NCI-H510A (cell line): ENCODE measurements around the gene S100A10.

Experiments
- DNase-seq: peaks from one replicate; lab custom pipeline; 2025; lab: John Stamatoyannopoulos, UW

S100A10 gene

DNA sequence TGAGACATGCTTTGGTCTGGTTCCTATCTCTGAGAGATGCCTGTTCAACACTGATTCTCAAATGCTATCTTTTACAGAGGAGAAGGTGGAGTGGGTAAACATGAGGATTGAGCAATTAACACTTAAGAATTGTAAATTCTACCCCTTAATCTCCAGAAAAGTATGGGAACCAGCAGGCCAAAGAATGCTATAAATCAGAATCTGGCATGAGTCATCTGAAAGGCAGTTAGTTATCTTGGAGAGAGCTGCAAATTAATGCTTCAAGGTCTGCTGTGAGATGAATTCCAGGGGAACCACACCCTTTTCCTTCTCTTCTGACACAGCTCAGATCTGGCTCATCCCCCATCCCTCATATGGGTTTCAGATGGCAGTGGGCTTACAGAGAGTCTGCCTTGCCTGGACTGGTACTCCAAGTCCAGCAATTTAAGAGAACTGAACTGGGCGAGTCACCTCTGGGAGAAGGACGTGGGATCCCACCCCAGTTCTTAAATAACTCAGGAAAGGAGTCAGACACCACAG, 5.2 kb downstream of the S100A10 start:
- no peak for DNase-seq

DNA sequence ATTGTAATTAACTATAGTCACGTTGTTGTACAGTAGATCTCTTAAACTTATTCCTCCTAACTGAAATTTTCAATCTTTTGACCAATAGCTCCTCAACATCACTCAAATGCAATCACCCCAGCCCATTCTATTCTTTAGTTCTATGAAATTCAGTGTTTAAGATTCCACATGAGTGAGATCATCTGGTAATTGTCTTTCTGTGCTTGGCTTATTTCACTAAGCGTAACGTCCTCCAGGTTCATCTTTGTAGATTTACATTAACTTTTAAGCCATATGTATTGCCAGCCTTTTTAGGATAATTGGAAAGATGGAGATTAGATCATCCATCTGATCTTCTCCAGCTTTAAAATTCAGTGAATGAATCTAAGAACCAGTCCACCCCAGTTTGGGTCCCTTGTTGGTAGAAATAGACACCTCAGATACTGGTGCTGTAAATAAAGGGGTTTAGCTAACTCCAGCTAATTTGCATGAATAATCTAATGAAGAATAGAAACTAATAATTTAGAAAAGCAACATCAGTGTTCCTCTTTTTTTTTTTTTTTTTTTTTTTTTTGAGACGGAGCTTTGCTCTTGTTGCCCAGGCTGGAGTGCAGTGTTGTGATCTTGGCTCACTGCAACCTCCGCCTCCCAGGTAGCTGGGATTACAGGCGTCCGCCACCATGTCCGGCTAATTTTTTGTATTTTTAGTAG, 7.0 kb downstream of the S100A10 start:
- no peak for DNase-seq

DNA sequence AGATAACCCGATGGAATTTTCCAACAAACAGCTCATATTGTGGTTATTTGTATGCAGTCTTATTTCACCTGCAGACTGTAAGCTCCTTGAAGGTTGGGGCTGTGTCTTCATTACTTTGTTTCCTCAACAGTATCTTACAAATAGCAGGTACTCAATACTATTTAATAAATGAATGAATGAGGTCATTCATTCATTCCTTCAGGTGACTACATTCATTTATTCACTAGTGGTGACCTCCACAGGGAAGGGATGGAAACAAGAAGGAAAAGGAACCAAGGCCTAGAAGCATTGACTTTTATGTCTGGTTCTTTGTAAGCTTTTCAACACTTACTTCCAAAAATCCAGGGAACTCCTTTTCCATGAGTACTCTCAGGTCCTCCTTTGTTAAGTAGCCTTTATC, 7.9 kb downstream of the S100A10 start:
- no peak for DNase-seq

DNA sequence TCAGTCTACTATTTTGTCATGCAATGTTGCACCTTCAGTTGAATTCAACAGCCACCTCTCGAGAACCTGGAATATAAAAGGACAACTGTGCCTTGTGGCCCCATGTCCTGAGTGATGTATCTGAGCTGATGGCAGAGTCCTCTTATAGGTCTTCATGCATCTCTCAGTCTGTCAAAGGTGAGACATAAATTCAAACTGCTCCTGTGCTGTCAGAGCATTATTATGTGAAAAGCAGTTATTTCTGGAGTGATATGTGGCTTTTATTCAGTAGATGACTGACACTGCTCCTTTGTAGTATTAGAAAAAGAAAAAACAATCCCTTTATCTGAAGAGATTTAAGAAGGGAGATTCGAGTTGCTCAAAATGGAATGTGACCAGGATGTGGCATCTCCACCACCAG, 8.4 kb downstream of the S100A10 start:
- DNase-seq: no peak

DNA sequence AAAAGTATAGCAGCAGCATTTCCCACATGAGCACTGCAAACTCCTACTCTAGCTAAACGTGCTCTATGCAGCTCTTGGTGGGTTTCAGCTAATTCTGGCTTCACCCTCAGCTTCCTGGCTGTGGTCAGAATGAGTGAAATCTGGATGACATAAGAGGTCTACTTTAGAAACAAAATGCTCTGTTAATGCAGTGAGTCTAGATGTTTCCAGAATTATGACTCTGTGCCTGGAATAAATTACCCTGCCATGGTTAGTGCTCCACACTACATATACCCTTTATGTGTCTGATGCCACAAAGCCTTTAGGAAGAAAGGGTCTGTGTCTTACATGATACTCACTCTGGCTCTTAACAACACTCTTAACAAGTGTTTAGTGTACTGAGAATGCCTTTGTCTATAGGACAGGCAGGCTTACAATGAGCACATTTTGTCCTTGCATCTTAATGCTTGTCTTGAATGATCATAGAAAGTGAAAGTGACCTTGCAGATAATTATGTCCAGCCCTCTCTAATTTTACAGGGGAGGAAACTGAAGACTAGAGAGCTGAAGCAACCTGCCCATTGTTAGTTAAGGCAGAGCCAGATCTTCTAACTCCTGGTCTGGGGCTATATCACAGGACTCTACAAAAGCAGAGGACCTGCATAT, 9.2 kb downstream of the S100A10 start:
- no peak for DNase-seq

DNA sequence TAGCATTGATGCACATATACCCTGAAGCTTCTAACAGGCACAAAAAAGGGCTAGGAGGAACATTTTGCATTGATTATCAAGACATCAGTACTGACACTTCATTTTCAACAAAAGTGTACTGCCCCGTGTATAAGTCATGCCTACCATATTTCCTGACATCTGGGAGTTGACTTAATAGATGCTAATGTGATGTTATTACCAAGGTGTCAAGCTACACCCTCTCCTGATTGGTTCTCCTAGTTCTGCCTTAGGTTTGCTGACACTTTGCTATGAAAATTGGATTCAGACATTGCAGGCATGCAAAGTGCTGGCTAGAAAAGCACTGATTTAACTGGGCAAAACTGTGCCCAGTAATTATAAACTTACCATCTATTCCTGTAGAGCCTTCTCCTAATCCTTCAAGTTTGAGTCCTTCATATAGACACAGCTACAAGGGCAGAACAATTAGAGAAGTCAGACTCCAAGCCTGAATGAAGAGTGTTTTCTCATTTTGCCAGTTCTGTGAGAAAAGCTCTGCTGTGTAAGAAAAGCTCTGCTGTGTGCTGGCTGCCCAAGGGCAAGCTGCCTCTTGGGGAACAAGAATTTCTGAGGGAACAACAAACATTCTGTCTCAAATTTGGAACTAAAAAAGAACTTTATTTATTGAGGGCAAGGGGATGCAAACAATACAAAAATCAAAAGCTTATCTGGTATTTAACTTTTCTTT, 11.2 kb downstream of the S100A10 start:
- no peak for DNase-seq

DNA sequence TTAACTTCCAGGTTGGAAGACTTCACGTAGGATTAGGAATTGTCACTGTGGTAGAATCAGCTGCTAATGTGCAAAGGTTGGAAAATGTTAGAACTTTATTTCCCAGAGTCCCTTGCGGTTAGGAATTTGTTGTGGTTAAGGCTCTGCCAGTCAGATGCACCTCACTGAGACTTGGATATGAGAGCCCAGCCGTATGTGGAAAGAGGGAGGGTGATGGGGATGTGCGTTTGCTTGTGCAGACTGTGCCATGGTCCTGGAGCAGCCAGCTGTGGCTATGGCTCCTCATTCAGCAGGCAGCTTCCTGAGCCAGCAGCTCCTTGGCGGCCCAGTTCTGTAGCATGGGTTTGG, 12.5 kb downstream of the S100A10 start:
- DNase-seq: no peak

DNA sequence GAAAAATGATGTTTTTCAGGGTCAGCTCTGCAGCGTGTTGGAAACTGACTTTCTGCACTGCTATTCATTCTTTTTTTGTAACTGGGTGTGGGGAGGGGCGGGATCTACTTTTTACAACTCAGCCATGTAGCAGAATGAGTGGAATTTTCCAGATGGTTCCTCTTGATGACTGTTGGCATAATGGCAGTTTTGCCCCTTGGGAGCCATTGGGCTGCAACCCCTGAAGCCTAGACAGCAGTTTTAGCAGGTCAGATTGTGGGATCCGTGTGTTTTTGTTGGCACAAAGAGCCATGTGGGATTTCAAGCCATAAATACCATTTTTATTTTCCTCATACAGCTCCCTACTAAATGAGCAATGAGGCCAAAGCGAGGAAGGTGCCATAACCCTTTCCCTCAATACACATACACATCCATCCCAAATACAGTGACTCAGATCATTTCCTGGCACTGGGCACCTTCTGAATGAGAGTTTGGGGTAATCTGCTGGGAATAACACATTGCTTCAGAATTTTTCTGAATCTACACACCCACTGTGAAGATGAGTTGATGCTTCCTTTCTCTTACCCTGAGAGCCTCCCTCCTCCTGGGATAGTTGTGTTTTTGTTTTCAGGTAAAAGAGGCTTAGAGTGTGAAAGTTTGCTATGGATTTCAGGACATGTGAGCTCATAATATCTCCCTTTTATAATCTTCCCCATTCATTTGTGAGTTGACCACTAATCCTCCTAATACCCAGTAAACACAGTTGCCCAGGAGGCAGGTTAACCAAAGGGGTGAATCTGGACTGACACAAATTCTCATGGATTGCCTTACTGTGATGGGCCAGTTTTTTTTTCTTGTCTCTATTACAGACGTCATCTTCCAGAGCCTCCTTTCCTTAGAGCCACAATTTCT, 13.1 kb downstream of the S100A10 start:
- no peak for DNase-seq

DNA sequence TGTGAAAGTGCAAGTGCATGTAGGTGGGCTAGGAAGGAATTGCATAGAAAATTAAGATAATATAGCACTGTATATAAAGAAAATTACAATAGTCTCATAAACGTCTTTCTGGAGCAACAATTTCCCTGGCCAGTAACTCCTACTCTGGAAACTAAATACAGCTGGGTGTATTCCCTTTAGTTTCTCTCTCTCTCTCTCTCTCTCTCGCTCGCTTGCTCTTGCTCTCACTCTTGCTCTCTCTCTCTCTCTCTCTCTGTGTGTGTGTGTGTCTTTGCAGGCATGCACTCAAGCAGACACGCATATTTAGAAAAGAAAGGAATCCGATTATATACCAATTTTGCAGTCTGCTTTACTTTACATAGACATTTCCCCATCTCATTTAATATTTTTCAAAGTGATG, 14.7 kb downstream of the S100A10 start:
- DNase-seq: no peak

DNA sequence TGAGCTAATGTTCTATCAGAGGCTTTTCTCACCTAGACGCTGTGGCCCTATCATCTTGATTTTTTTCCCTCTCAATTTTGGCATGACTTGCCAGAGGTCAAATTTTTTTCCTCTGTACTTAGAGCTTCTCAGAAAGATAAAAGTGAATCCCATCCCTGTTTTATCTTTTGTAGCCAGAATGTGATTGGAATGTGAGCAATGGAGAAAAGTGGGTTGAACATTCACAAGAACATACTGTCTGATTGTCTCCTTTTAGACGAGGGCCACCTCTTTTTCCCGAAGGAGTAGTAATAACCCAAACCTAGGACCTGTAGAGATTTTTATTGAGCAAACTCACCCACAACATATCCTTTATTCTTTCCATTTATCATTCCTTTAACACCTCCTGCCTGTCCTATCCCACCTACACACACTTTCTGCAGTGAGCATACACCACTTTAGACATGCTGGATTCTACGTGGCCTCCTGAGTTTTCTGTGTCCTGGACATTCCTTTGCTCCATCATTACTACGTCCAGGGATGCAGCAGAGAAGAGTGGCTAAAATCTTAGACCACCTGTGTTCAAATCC, 15.9 kb downstream of the S100A10 start:
- no peak for DNase-seq

DNA sequence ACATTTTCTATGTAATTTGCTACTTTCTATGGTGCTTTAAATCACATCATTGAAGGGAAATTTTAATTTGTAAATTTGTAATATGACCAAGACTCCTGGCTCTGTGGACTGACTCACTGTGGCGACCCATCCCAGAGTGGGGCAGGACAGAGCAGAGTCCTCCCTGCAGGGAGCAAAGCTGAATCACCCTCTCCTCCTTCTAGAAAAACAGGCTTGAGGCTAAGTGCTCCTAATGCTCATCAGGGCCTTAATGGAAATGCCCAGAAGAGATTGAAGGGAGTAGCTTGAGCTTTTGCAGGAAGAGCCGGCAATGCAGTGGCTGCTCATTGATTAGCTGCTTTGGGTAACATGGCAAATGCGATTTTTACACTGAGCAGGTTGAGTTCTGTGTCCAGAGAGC, 16.8 kb downstream of the S100A10 start:
- no peak for DNase-seq

DNA sequence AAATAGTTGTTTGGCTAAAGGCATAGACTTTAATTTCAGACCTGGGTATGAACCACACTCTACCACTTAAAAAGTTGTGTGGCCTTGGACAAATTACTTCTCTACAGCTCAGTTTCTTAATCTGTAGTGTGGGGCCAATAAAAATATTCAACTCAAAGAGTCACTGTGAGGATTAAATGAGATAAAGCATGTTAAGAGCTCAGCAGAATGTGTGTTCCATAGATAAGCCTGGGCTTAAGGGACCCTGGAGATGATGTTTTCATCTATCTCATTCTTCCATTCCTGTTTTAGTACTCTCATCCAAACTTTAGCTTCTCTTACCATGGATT, 17.7 kb downstream of the S100A10 start:
- no peak for DNase-seq

DNA sequence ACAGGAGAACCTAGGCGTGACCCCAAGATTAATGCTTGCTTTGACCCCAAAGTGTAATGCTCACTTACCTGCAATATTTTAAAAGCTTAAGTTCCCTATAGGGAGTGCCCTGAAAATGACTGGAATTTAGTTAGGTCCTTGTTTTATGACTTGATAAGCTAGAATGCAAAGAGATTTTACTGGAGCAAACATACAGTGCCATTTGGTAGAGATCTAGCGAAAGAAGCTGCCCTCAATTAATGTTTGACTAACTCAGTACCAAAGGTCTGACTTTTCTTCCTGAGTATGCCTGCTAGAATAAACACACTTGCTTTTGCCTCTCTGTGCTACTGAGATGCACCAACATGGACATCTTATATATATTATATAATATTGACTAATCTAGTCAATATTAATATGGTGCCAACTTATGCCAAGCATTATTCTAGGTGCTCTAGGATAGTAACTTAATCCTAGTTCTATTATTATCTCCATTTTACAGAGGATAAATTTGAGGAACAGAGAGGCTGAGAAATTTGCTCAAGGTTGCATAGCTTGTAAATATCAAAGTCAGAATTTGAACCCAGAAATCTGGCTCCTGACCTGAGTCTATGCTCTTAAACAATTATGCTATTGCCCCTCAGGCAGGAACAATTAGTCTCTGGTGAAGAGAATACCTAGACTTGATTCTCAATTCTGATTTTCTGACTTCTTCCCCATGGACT, 18.2 kb downstream of the S100A10 start:
- DNase-seq: no peak

DNA sequence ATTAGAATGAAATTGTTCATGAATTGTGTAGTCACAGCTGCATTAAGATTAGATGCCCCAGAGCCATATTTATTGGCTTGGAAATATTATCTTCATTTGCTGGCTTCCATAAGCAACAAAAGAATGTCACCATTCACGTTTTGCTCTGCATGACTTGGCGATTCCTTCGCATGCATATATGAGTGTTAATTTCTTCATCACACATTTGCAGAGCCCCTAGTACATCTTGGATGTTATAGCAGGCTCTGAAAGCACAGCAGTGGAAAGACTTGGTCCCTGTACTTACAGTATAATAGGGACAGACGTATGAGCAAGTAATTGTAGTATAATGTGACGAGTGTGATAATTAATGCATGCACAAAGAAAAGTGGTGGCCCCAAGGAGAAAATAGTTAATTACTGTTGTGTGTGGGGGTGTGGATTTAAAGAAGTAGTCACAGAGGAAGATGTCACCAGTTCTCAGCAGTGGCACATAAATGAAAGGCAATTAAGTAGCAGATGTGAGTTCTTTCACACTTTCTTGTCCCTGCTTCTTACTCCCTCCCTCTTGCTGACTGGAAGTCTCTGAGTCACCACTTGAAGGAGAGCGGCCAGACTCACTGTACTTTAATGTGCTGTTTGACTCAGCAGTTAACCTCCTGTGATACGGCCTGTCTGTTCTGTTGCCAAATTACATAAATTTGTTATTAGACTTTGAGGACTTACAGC, 21.0 kb downstream of the S100A10 start:
- no peak for DNase-seq

DNA sequence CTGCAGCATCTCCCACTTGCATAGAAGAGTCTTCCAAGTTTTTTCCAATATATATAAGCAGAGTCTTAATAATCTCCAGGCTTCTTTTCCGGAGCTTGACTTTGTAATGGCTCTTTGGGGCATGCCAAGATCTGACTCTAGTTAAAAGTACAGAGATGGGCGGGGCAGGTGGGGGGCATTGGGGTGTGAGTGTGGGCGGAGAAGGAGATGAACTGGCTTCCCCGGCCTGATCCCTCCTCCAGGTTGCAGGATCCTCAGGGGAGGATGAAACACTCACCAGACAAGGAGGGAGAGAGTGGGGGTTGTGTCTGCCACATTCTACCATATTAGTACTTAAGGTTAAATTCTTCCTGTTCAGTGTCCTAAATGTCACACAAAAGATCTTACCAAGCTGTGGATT, 23.0 kb downstream of the S100A10 start:
- DNase-seq: no peak

DNA sequence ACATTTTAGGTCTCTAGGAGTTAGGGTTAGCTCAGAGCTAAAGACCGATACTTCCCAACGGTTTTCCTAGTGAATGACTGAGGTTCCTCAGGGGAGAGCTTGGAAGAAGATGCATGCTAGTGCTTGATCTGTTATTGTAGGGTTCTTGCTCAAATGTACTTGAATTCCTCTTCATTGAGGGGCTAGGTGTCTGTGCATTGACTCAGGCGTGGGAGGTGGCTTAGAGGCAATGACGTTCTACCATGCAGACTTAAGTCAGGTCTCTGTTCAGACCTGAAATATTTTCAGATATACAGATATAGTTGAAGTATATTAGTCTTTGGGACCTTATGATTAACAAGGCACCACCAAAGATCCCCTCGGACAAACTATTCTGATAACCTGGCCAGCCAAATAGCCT, 23.5 kb downstream of the S100A10 start:
- no peak for DNase-seq

DNA sequence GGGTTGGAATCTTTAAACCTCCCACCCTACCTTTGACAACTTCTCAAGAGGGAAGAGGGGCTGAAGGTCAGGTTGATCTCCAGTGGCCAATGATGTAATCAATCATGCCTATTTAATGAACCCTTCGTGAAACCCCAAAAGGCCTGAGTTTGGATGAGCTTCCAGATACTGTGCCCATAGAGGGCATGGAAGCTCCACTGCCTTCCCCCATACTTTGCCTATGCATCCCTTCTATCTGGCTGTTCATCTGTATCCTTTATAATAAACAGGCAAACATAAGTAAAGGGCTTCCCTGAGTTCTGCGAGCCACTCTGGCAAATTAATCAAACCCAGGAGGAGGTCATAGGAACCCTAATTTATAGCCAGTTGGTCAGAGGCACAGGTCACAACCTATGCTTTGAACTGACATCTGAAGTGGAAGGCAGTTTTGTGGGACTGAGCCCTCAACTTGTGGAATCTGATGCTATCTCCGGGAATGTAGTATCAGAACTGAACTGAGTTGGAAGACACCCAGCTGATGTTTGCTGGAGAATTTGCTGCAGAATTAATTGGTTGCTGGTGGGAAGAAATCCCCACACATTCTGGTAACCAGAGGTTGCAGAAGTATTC, 24.8 kb downstream of the S100A10 start:
- no peak for DNase-seq

DNA sequence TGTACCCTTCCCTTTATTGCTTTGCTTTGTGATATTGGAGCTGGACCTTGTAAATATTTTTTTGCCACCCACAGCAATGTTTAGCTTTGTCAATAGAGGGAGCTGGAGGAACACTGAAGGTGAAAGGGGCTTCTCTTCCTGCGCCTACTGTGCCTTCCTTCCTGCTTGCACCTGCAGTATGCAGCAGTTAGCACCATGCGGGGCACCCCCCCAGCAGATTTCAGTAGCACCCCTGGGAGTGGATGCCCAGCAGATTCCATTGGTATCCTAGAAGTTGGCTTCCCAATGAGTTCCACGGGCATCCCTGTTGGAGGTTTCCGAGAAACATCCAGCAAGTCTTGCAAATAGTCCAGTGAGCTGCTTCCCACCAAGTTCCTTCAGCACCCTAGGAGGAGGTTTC, 25.6 kb downstream of the S100A10 start:
- DNase-seq: no peak

DNA sequence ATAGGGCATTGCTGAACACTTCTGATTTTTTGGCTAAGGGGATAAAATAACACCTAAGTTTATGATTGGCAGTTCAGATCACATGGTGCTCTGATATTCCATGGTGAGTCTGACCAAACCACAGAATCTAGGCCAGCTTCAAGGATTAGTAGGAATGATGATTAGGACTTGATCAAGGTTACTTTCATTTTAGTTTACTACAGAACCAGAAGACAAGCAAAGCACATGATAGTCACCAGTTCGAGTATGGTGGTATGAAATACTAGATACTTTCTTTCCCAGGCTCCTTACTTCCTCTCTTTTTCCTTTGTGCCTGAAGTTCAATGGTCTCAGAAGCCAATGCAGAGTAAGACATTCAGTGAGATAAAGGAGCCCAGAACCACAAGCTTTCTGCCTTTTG, 26.6 kb downstream of the S100A10 start:
- DNase-seq: no peak

DNA sequence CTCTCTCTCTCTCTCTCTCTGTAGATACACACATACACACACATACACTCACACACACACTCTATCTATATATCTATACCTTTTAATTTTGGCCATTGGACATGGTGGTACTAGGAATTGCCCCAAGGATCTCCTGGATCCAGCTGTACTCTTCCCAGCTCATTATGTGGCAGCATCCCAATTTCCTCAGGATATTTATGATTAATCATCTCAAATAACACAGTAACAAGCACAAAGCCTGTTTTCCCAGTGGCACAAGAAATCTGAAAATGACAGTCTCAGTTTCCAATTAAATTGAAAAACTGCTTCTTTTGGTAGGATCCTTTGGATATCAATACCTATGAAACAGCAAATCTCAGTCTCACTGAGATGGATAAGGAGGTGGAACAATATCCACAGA, 27.6 kb downstream of the S100A10 start:
- DNase-seq: no peak
